GM12878 (cell line): Measurements from ENCODE around the gene GYG1.

Source experiments
- ATF3 ChIP-seq: IDR thresholded peaks from 2 replicates; pipeline ENCODE4 v1.6.1; 2011; ENCODE audit warnings: low read depth, mild to moderate bottlenecking, low read length, moderate library complexity, borderline replicate concordance; ENCODE audit errors: extremely low read depth
- CHD1 ChIP-seq: IDR thresholded peaks from 2 replicates; pipeline ENCODE4 v1.6.1; 2012; ENCODE audit warnings: low read depth, low read length, improper control_type of control experiment
- EZH2 ChIP-seq: IDR thresholded peaks from 2 replicates; pipeline ENCODE4 v1.6.1; 2012; ENCODE audit warnings: low read depth, mild to moderate bottlenecking, control low read depth, inconsistent platforms, low read length, borderline replicate concordance; ENCODE audit not compliant: control insufficient read depth
- MAX ChIP-seq: IDR thresholded peaks from 2 replicates; pipeline ENCODE4 v1.6.1; 2012; ENCODE audit warnings: low read depth, low read length, improper control_type of control experiment
- NFIC ChIP-seq: IDR thresholded peaks from 2 replicates; pipeline ENCODE4 v1.6.1; 2012; ENCODE audit warnings: low read depth, mild to moderate bottlenecking, inconsistent platforms, low read length, moderate library complexity
- NR2F1 ChIP-seq: fragments of 450-650 bp; conservative IDR thresholded peaks from 2 replicates; pipeline ENCODE4 v1.6.1; 2017; ENCODE audit warnings: mild to moderate bottlenecking
- POLR2A ChIP-seq: IDR thresholded peaks from 2 replicates; pipeline ENCODE4 v1.6.1; 2011; ENCODE audit warnings: low read depth, mild to moderate bottlenecking, low read length
- RELA ChIP-seq: fragments of 450-650 bp; IDR thresholded peaks from 2 replicates; pipeline ENCODE4 v1.8.0; 2014; ENCODE audit warnings: borderline replicate concordance; ENCODE audit not compliant: partially characterized antibody
- SP1 ChIP-seq: IDR thresholded peaks from one replicate; pipeline ENCODE4 v1.6.1; 2011; ENCODE audit warnings: low read depth, low read length
- TAF1 ChIP-seq: IDR thresholded peaks from 2 replicates; pipeline ENCODE4 v1.6.1; 2011; ENCODE audit warnings: mild to moderate bottlenecking, low read depth, low read length, borderline replicate concordance
- TCF12 ChIP-seq: IDR thresholded peaks from 2 replicates; pipeline ENCODE4 v1.6.1; 2011; ENCODE audit warnings: low read depth, mild to moderate bottlenecking, low read length
- YBX1 ChIP-seq: fragments of 450-650 bp; IDR thresholded peaks from 2 replicates; pipeline ENCODE4 v1.6.1; 2016; ENCODE audit warnings: antibody characterized with exemption

- no peak for TF ChIP-seq NFIC
- TF ChIP-seq EZH2 = no peak
- TF ChIP-seq MAX = no peak
- TF ChIP-seq RELA = no peak
- TF ChIP-seq YBX1 = no peak
- TF ChIP-seq ATF3 = no peak
- TF ChIP-seq POLR2A = no peak
- TF ChIP-seq SP1 = no peak
- TF ChIP-seq CHD1 = no peak
- TF ChIP-seq TAF1 = no peak
- no peak for TF ChIP-seq TCF12
- no peak for TF ChIP-seq NR2F1
These were observed 10.1 kb upstream of the GYG1 start for GRCh38 chr3:148981273-148981672.
